HepG2 (cell line): ENCODE measurements around the gene CT55. TPM values are rescaled to one million over a fixed set of nuclear protein-coding genes. Genes with fewer than 3 reads are reported as not detected.

Experiments used
- ATAC-seq: fragments of 200-7000 bp; cut with Tn5 transposase; 3 replicates; pipeline ENCODE4 v1.9.1; 2020; ENCODE audit warnings: mild to moderate bottlenecking, moderate library complexity
- BruUV-seq: library from RNA; stranded (reverse); fragments of 400-500 nt; replicated peaks from 2 replicates; lab custom pipeline; 2021; lab: Mats Ljungman, UMichigan
- CTCF ChIA-PET: fragments of 300-600 bp; formaldehyde crosslinking; extraction: SDS; loops from one replicate; lab custom pipeline; 2021; ENCODE audit warnings: low total read pairs, inconsistent platforms, low intra/inter-chr PET ratio; lab: Yijun Ruan, JAX
- POLR2A ChIA-PET: fragments of 350-600 bp; sonication (Branson Sonifier 250); formaldehyde crosslinking; loops from one replicate; lab custom pipeline; 2020; ENCODE audit warnings: antibody characterized with exemption, inconsistent platforms; lab: Yijun Ruan, JAX
- DNase-seq: peaks from one replicate; pipeline ENCODE4 v3.0.0-alpha.2; 2015; ENCODE audit warnings: low spot score
- FAIRE-seq: peaks from 3 replicates; lab custom pipeline; 2011; peaks lifted over from hg19 to GRCh38; lab: Jason Lieb, UNC
- H2AFZ ChIP-seq: one replicate; pipeline ENCODE4 v1.6.1; 2011; ENCODE audit warnings: low read length, inconsistent platforms
- H3K27ac ChIP-seq: fragments of 300-600 bp; 3 replicates; pipeline ENCODE4 v1.8.0; 2011; ENCODE audit warnings: mixed run types, mild to moderate bottlenecking, mixed read lengths, low read length, inconsistent platforms; ENCODE audit not compliant: insufficient read depth; ENCODE audit errors: extremely low read length
- H3K27me3 ChIP-seq, 2 experiments: fragments of 200-600 bp in 1 of 2; 2 replicates in 1 of 2; 3 replicates in 1 of 2; pipeline versions ENCODE4 v1.6.0 to v1.8.0; 2011; ENCODE audit warnings: low read length in 2 of 2, mild to moderate bottlenecking in 2 of 2, moderate library complexity in 2 of 2, inconsistent platforms in 1 of 2; ENCODE audit not compliant: insufficient read depth in 2 of 2, control insufficient read depth in 1 of 2
- H3K36me3 ChIP-seq, 2 experiments: fragments of 200-600 bp in 1 of 2; replicated peaks in 1 of 2; 2 replicates in 1 of 2; 3 replicates in 1 of 2; pipeline versions ENCODE4 v1.5.1 to v1.8.0; 2011; ENCODE audit warnings: low read length in 2 of 2, inconsistent platforms in 1 of 2; ENCODE audit not compliant: insufficient read depth in 2 of 2, control insufficient read depth in 1 of 2
- H3K4me1 ChIP-seq: 2 replicates; pipeline ENCODE4 v1.5.1; 2012; ENCODE audit warnings: low read length, inconsistent platforms; ENCODE audit not compliant: insufficient read depth
- H3K4me2 ChIP-seq: 2 replicates; pipeline ENCODE4 v1.6.0; 2011; ENCODE audit warnings: low read depth, low read length, inconsistent platforms
- H3K4me3 ChIP-seq, 3 experiments: fragments of 200-600 bp in 1 of 3; sonication (generic), shearing (Covaris generic) in 1 of 3; replicated peaks in 1 of 3; 2 replicates each; pipeline ENCODE4 v1.5.1; 2011 to 2016; ENCODE audit warnings: low read length in 3 of 3, inconsistent platforms in 2 of 3, low read depth in 2 of 3, mild to moderate bottlenecking in 2 of 3, control low read depth in 1 of 3, mixed read lengths in 1 of 3; ENCODE audit not compliant: insufficient read depth in 1 of 3
- H3K79me2 ChIP-seq: one replicate; pipeline ENCODE4 v1.6.1; 2011; ENCODE audit warnings: low read length, inconsistent platforms; ENCODE audit not compliant: insufficient read depth
- H3K9ac ChIP-seq: 2 replicates; pipeline ENCODE4 v1.6.0; 2011; ENCODE audit warnings: mild to moderate bottlenecking, low read depth, low read length, inconsistent platforms; ENCODE audit not compliant: insufficient read depth
- H3K9me3 ChIP-seq: 2 replicates; pipeline ENCODE4 v1.5.1; 2012; ENCODE audit warnings: mild to moderate bottlenecking, low read length
- H4K20me1 ChIP-seq: 2 replicates; pipeline ENCODE4 v1.6.0; 2011; ENCODE audit warnings: inconsistent platforms, mild to moderate bottlenecking, low read length, moderate library complexity; ENCODE audit not compliant: insufficient read depth
- ASH2L ChIP-seq: fragments of 300-600, 200-600 bp; sonication (generic); IDR thresholded peaks from 2 replicates; pipeline ENCODE4 v1.7.0; 2017; ENCODE audit warnings: low read depth, mild to moderate bottlenecking, moderate library complexity, mixed read lengths, low read length; ENCODE audit not compliant: insufficient read length
- FOXA1 ChIP-seq, 2 experiments: fragments of 450-650 bp in 1 of 2; sonication (generic) in 1 of 2; formaldehyde crosslinking in 1 of 2; IDR thresholded peaks; 2 replicates each; pipeline versions ENCODE4 v1.4.0 to v1.6.1; 2016 to 2020; ENCODE audit warnings: missing genetic modification reagents in 1 of 2
- MIER3 ChIP-seq: IDR thresholded peaks from 2 replicates; pipeline ENCODE4 v1.6.1; 2016; ENCODE audit warnings: missing compliant biosample characterization, borderline replicate concordance
- SMARCC2 ChIP-seq: fragments of 450-650 bp; IDR thresholded peaks from 2 replicates; pipeline ENCODE4 v1.6.1; 2017; ENCODE audit warnings: antibody characterized with exemption, mild to moderate bottlenecking
- SRSF4 ChIP-seq: fragments of 200-400 bp; formaldehyde crosslinking; IDR thresholded peaks from one replicate; pipeline ENCODE4 v1.6.1; 2018; ENCODE audit warnings: mild to moderate bottlenecking, low read depth, low read length, moderate library complexity; ENCODE audit not compliant: poor library complexity, severe bottlenecking
- ZBTB42 ChIP-seq: sonication (generic); formaldehyde crosslinking; IDR thresholded peaks from 2 replicates; pipeline ENCODE4 v1.5.0; 2020; ENCODE audit warnings: mild to moderate bottlenecking, missing genetic modification reagents
- ZKSCAN8 ChIP-seq: IDR thresholded peaks from 2 replicates; pipeline ENCODE4 v1.6.1; 2016; ENCODE audit warnings: borderline replicate concordance, missing genetic modification reagents, missing compliant biosample characterization
- ZNF232 ChIP-seq: sonication (generic); formaldehyde crosslinking; IDR thresholded peaks from 2 replicates; pipeline ENCODE4 v1.4.0; 2020; ENCODE audit warnings: missing genetic modification reagents, borderline replicate concordance
- ZNF329 ChIP-seq: sonication (generic); formaldehyde crosslinking; IDR thresholded peaks from 2 replicates; pipeline ENCODE4 v1.9.0; 2021; ENCODE audit warnings: low read depth, mild to moderate bottlenecking, missing genetic modification reagents
- ZNF607 ChIP-seq: sonication (generic); formaldehyde crosslinking; IDR thresholded peaks from 2 replicates; pipeline ENCODE4 v1.5.1; 2020; ENCODE audit warnings: missing genetic modification reagents, mild to moderate bottlenecking, borderline replicate concordance
- WGBS: methylation state at CpG from one replicate; pipeline ENCODE4 v1.1.6; 2017; ENCODE audit warnings: low lambda C conversion rate; 5-methylcytosine and 5-hydroxymethylcytosine counted together
- in situ Hi-C: cut with HindIII; loops from 2 replicates; pipeline ENCODE4 v1.10.0; 2017; ENCODE audit warnings: low pct_unique_long_range_greater_than_20kb; ENCODE audit not compliant: extremely low pct_ligation_motif_present
- intact Hi-C: fragments of 100-400 bp; cut with micrococcal nuclease; formaldehyde crosslinking; loops from one replicate; pipeline ENCODE4 v1.10.0; 2022; ENCODE audit not compliant: unreplicated experiment
- polyA plus RNA-seq, 8 experiments: library from polyadenylated mRNA; depleted of rRNA in 3 of 8; stranded (reverse) in 7 of 8; unstranded in 1 of 8; fragments of >200 nt; fragmentation: Illumina TruSeq in 4 of 8; extraction: Trizol in 4 of 8; gene quantifications; 2 replicates each; pipeline versions ENCODE4 v1.2.1 to v1.2.3, GENCODE V29; 2011 to 2016; ENCODE audit warnings: low read depth in 4 of 8, missing spikeins in 1 of 8, mixed read lengths in 1 of 8; ENCODE audit not compliant: insufficient read depth in 1 of 8
- total RNA-seq, 5 experiments: library from RNA; depleted of rRNA; stranded (reverse); fragments of >200 nt; fragmentation: Illumina TruSeq; extraction: Trizol; gene quantifications; 2 replicates each; pipeline ENCODE4 v1.2.3, GENCODE V29; 2016; ENCODE audit warnings: low read depth in 1 of 5
- TF ChIP-seq, protein P1 (sequence below): sonication (generic); formaldehyde crosslinking; IDR thresholded peaks from 2 replicates; pipeline ENCODE4 v1.4.0; 2020; ENCODE audit warnings: missing genetic modification reagents; ENCODE audit errors: not compliant biosample characterization
- TF ChIP-seq, protein P2 (sequence below): sonication (generic); formaldehyde crosslinking; IDR thresholded peaks from 2 replicates; pipeline ENCODE4 v1.4.0; 2020; ENCODE audit warnings: missing genetic modification reagents
- TF ChIP-seq, protein P3 (sequence below): sonication (generic); formaldehyde crosslinking; IDR thresholded peaks from 2 replicates; pipeline ENCODE4 v1.5.0; 2020; ENCODE audit warnings: mild to moderate bottlenecking, missing genetic modification reagents, borderline replicate concordance

Gene CT55
- total and polyA plus RNA-seq, 2 of the 13 experiments (the other 11 are each of a cell fraction or from before 2014, with no cell fraction given) = 0.08 to 0.15 TPM

DNA sequence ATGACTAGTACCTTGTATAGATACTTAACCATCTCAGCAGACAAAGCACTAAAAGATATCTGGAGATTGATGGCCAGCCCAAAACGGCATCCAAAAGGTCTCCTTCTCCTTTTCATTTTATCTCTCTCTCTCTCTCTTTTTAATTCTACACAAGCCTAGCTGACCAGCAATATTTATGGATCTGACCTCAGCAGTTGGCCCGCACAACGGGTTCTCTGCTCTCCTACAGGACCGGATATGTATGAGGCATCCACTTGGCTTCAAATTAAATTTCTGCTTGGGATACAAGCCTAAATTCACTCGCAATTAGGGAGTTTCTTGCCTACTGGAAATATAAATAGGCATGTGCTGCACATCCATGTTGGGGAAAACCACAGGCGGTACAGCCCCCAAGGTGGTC is 22.5 kb upstream of the CT55 start:
- BruUV-seq = no TSS peak
- CTCF ChIA-PET = no interaction called here
- Histone ChIP-seq H4K20me1 (no peaks in the 10 kb centered on the region), H3K4me3 (no peak overlapping the region), H3K9ac (no peak overlapping the region), H3K36me3 (no peaks in the 10 kb centered on the region), H3K4me1 (no peaks in the 10 kb centered on the region), H2AFZ (no peak overlapping the region), H3K27ac (no peak overlapping the region), H3K9me3 (no peaks in the 10 kb centered on the region), H3K4me2 (no peak overlapping the region), H3K79me2 (no peaks in the 10 kb centered on the region), H3K27me3 (no peaks in the 10 kb centered on the region)
- POLR2A ChIA-PET = no interaction called here
- intact Hi-C loops = no loop called here
- no peak for FAIRE-seq
- in situ Hi-C loops = no loop called here
- no peak for ATAC-seq
- DNase-seq = no peak
- WGBS = 24% methylated on average over 5 of the region's 6 CpGs
- TF ChIP-seq ZNF232 (no peak), ASH2L (no peak), ZNF607 (CRISPR knock-in tag) (no peak), MIER3 (CRISPR knock-in tag) (no peak), FOXA1 (IDR thresholded peaks at IDR 0.05) (no peak), FOXA1 (CRISPR knock-in tag; IDR thresholded peaks at IDR 0.05) (no peak), ZBTB42 (CRISPR knock-in tag) (no peak), SRSF4 (no peak), SMARCC2 (no peak), ZNF329 (no peak), ZKSCAN8 (no peak)
- TF ChIP-seq, protein P1, sequence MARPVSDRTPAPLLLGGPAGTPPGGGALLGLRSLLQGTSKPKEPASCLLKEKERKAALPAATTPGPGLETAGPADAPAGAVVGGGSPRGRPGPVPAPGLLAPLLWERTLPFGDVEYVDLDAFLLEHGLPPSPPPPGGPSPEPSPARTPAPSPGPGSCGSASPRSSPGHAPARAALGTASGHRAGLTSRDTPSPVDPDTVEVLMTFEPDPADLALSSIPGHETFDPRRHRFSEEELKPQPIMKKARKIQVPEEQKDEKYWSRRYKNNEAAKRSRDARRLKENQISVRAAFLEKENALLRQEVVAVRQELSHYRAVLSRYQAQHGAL = no peak
- TF ChIP-seq, protein P2, sequence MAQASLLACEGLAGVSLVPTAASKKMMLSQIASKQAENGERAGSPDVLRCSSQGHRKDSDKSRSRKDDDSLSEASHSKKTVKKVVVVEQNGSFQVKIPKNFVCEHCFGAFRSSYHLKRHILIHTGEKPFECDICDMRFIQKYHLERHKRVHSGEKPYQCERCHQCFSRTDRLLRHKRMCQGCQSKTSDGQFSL (CRISPR knock-in tag) = no peak
- TF ChIP-seq, protein P3, sequence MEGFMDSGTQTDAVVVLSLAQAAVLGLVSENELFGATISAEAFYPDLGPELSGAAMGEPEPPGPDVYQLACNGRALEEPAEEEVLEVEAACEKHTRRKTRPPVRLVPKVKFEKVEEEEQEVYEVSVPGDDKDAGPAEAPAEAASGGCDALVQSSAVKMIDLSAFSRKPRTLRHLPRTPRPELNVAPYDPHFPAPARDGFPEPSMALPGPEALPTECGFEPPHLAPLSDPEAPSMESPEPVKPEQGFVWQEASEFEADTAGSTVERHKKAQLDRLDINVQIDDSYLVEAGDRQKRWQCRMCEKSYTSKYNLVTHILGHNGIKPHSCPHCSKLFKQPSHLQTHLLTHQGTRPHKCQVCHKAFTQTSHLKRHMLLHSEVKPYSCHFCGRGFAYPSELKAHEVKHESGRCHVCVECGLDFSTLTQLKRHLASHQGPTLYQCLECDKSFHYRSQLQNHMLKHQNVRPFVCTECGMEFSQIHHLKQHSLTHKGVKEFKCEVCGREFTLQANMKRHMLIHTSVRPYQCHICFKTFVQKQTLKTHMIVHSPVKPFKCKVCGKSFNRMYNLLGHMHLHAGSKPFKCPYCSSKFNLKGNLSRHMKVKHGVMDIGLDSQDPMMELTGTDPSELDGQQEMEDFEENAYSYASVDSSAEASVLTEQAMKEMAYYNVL (CRISPR knock-in tag) = no peak
